Measurements from ENCODE around the gene OR13C9. TPM values are rescaled to one million over a fixed set of nuclear protein-coding genes. Genes with fewer than 3 reads are reported as not detected.

Gene OR13C9
- total and polyA plus RNA-seq, 9 of the 15 experiments (the other 6 are each of a cell fraction or from before 2014, with no cell fraction given) = not detected

GRCh38 chr9:104658496-104659195 is 40.6 kb upstream of the OR13C9 start (continued):
- TF ChIP-seq ZBTB26 (CRISPR knock-in tag; IDR thresholded peaks at IDR 0.05) (no peak), TSC22D4 (tag; IDR thresholded peaks at IDR 0.05) (no peak), ZNF766 (CRISPR knock-in tag; conservative IDR thresholded peaks at IDR 0.05) (no peak), ZNF592 (IDR thresholded peaks at IDR 0.05) (no peak), MTA3 (IDR thresholded peaks at IDR 0.05; ENCODE audit: borderline replicate concordance) (no peak), RBM25 (IDR thresholded peaks at IDR 0.05; ENCODE audit: low read depth, low read length, severe bottlenecking) (no peak), ARNT (IDR thresholded peaks at IDR 0.05) (no peak), ZFP30 (CRISPR knock-in tag; IDR thresholded peaks at IDR 0.05; ENCODE audit: borderline replicate concordance) (no peak), MXD1 (CRISPR knock-in tag; IDR thresholded peaks at IDR 0.05; ENCODE audit: borderline replicate concordance, poor library complexity, severe bottlenecking) (no peak), CCNT2 (IDR thresholded peaks at IDR 0.05; ENCODE audit: borderline replicate concordance, extremely low read depth, insufficient read length, low read depth, low read length) (no peak), ZKSCAN1 (IDR thresholded peaks at IDR 0.05; ENCODE audit: low read depth, low read length) (no peak), E2F5 (CRISPR knock-in tag; IDR thresholded peaks at IDR 0.05) (no peak)
